Transverse colon (tissue), 4 donors: ENCODE results near the gene ADAMTSL4.
A peak's percentile ranks its signal among the peaks of the same experiment; 100 is the strongest.

ENCODE experiments used
- CTCF ChIP-seq, 5 experiments: fragments of 200-600 bp in 3 of 5; fragments of 450-650 bp in 2 of 5; sonication (generic) in 3 of 5; IDR thresholded peaks; 1 replicate in 2 of 5; 2 replicates in 3 of 5; pipeline ENCODE4 v1.5.1; 2016 to 2017; ENCODE audit warnings: antibody characterized with exemption in 5 of 5, inconsistent platforms in 3 of 5, mild to moderate bottlenecking in 2 of 5, moderate library complexity in 1 of 5
- POLR2A ChIP-seq: fragments of 450-650 bp; IDR thresholded peaks from one replicate; pipeline ENCODE4 v1.6.1; 2016; ENCODE audit warnings: antibody characterized with exemption, mild to moderate bottlenecking, moderate library complexity
- POLR2AphosphoS5 ChIP-seq, 3 donors: sonication (generic); formaldehyde crosslinking; IDR thresholded peaks; one replicate each; pipeline ENCODE4 v1.6.1; 2016; ENCODE audit warnings: antibody characterized with exemption in 3 of 3

- TF ChIP-seq CTCF (IDR thresholded peaks at IDR 0.05), result no peak
- peak in 2 of 3 donors; percentile 65 to 71 for TF ChIP-seq POLR2AphosphoS5 (IDR thresholded peaks at IDR 0.05)
- peak; percentile 9 for TF ChIP-seq POLR2A
Measured at GRCh38 chr1:150572918-150573647, 23.9 kb downstream of the ADAMTSL4 start.
